Measurements from ENCODE around the gene BRD4. TPM values are rescaled to one million over a fixed set of nuclear protein-coding genes. Genes with fewer than 3 reads are reported as not detected.

BRD4 gene
- total and polyA plus RNA-seq, 2 experiments from 2014 or later = 63.8 to 115 TPM

DNA sequence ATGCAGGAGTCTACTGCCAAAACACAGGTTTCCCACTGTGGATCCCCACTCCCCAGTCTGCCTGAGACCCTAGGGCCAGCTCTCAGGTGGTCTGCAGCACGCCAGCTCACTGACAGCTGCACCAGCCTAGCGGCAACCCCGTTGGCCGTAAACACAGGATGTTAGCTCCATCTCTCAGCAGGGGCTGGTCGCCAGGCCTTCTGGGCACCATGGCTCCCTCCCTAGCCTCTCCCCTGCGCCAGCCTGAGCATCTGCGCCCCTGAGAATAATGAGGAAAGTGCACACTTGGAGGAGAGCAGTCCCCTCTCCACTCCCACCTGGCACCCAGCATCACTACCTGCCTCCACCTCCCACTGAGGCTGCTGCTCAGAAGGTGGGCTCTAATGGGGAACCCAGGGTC is 79.3 kb downstream of the BRD4 start (continued):
- TF ChIP-seq, protein P1, sequence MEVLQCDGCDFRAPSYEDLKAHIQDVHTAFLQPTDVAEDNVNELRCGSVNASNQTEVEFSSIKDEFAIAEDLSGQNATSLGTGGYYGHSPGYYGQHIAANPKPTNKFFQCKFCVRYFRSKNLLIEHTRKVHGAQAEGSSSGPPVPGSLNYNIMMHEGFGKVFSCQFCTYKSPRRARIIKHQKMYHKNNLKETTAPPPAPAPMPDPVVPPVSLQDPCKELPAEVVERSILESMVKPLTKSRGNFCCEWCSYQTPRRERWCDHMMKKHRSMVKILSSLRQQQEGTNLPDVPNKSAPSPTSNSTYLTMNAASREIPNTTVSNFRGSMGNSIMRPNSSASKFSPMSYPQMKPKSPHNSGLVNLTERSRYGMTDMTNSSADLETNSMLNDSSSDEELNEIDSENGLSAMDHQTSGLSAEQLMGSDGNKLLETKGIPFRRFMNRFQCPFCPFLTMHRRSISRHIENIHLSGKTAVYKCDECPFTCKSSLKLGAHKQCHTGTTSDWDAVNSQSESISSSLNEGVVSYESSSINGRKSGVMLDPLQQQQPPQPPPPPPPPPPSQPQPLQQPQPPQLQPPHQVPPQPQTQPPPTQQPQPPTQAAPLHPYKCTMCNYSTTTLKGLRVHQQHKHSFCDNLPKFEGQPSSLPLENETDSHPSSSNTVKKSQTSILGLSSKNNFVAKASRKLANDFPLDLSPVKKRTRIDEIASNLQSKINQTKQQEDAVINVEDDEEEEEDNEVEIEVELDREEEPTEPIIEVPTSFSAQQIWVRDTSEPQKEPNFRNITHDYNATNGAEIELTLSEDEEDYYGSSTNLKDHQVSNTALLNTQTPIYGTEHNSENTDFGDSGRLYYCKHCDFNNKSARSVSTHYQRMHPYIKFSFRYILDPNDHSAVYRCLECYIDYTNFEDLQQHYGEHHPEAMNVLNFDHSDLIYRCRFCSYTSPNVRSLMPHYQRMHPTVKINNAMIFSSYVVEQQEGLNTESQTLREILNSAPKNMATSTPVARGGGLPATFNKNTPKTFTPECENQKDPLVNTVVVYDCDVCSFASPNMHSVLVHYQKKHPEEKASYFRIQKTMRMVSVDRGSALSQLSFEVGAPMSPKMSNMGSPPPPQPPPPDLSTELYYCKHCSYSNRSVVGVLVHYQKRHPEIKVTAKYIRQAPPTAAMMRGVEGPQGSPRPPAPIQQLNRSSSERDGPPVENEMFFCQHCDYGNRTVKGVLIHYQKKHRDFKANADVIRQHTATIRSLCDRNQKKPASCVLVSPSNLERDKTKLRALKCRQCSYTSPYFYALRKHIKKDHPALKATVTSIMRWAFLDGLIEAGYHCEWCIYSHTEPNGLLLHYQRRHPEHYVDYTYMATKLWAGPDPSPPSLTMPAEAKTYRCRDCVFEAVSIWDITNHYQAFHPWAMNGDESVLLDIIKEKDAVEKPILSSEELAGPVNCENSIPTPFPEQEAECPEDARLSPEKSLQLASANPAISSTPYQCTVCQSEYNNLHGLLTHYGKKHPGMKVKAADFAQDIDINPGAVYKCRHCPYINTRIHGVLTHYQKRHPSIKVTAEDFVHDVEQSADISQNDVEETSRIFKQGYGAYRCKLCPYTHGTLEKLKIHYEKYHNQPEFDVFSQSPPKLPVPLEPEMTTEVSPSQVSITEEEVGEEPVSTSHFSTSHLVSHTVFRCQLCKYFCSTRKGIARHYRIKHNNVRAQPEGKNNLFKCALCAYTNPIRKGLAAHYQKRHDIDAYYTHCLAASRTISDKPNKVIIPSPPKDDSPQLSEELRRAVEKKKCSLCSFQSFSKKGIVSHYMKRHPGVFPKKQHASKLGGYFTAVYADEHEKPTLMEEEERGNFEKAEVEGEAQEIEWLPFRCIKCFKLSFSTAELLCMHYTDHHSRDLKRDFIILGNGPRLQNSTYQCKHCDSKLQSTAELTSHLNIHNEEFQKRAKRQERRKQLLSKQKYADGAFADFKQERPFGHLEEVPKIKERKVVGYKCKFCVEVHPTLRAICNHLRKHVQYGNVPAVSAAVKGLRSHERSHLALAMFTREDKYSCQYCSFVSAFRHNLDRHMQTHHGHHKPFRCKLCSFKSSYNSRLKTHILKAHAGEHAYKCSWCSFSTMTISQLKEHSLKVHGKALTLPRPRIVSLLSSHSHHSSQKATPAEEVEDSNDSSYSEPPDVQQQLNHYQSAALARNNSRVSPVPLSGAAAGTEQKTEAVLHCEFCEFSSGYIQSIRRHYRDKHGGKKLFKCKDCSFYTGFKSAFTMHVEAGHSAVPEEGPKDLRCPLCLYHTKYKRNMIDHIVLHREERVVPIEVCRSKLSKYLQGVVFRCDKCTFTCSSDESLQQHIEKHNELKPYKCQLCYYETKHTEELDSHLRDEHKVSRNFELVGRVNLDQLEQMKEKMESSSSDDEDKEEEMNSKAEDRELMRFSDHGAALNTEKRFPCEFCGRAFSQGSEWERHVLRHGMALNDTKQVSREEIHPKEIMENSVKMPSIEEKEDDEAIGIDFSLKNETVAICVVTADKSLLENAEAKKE (CRISPR knock-in tag; IDR thresholded peaks at IDR 0.05) = no peak
- no peak for TF ChIP-seq POLR2AphosphoS5 (IDR thresholded peaks at IDR 0.05; ENCODE audit: low read depth)
- TF ChIP-seq ZNF114 (CRISPR knock-in tag; IDR thresholded peaks at IDR 0.05) = no peak
- no peak for TF ChIP-seq CREB1 (CRISPR knock-in tag; IDR thresholded peaks at IDR 0.05; ENCODE audit: low read depth)

DNA sequence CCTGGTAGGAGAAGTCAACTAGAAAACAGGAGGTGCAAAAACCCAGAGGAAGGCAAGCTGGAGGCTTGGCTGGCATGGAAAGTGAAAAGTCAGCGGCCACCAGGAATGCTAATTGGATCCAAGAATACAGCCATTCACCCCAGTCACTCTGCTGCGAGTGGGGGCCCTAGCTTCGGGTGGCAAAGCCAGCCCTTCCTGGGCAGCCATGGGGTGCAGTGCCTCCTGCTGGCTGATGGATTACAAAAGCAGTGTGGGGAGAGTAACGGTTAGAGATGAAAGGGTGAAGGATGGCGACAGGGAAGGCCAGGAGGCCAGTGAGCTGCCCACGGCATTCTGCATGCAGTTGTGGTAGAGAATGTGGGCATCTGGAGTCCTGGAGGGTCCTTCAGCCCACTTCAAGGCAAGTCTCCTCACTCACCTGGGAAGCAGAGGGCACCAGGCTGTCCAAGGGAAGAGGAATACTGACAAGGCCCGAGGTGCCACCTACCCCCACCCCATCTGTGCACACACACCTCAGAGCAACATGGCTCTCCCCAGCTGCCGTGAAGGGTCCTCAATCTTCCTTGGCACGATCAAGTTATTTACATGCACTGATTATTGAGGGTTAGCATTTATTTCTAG is 79.8 kb downstream of the BRD4 start:
- H3K27ac Mint-ChIP-seq = peak overlapping the region; percentile 92
- H3K4me3 ChIP-seq = no peak overlapping the region
- TF ChIP-seq NANOG (IDR thresholded peaks at IDR 0.05; ENCODE audit: borderline replicate concordance) (no peak), ZNF114 (CRISPR knock-in tag; IDR thresholded peaks at IDR 0.05) (no peak)
- TF ChIP-seq, protein P2, sequence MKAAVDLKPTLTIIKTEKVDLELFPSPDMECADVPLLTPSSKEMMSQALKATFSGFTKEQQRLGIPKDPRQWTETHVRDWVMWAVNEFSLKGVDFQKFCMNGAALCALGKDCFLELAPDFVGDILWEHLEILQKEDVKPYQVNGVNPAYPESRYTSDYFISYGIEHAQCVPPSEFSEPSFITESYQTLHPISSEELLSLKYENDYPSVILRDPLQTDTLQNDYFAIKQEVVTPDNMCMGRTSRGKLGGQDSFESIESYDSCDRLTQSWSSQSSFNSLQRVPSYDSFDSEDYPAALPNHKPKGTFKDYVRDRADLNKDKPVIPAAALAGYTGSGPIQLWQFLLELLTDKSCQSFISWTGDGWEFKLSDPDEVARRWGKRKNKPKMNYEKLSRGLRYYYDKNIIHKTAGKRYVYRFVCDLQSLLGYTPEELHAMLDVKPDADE (IDR thresholded peaks at IDR 0.05) = no peak
- TF ChIP-seq, protein P1 (CRISPR knock-in tag; IDR thresholded peaks at IDR 0.05) = no peak

More for the DNA sequence above, 79.8 kb downstream of the BRD4 start:
- DNase-seq (ENCODE audit: low spot score) = peak; percentile 46
- peaks cover 27% of the 10 kb centered on the region for H3K79me2 ChIP-seq (replicated peaks; ENCODE audit: insufficient read depth)
- H3K36me3 ChIP-seq (ENCODE audit: insufficient read depth) = peaks cover 31% of the 10 kb centered on the region
- no peak overlapping the region for H3K4me2 ChIP-seq
- Mint-ChIP-seq H3K9me3 (peaks cover 2% of the 10 kb centered on the region; the same call in 2 of the 3 replicates), H3K4me3 (peak overlapping the region; percentile 40; the same call in 1 of the 3 replicates), H3K4me1 (peaks cover 18% of the 10 kb centered on the region), H3K27me3 (ENCODE audit: insufficient read depth, low read depth, poor library complexity) (peaks cover 15% of the 10 kb centered on the region), H3K36me3 (ENCODE audit: low read depth) (peaks cover 70% of the 10 kb centered on the region)
- peak; percentile 47 for ATAC-seq
- H3K27ac ChIP-seq (ENCODE audit: low read depth) = peak overlapping the region; percentile 91
- H3K9me2 ChIP-seq (ENCODE audit: insufficient read depth) = no peaks in the 10 kb centered on the region
- peaks cover 6% of the 10 kb centered on the region for H3K4me1 ChIP-seq (ENCODE audit: insufficient read depth)
- H3K27me3 ChIP-seq (ENCODE audit: insufficient read depth) = no peaks in the 10 kb centered on the region
- H4K20me1 ChIP-seq (replicated peaks; ENCODE audit: insufficient read depth) = peaks cover 34% of the 10 kb centered on the region
- no peak overlapping the region for H2AFZ ChIP-seq
- H3F3A ChIP-seq (replicated peaks; ENCODE audit: low read depth) = peaks cover 10% of the 10 kb centered on the region
